SK-N-SH (cell line): ENCODE data around the gene PACC1.

Experiments used
- CTCF ChIP-seq: fragments of 200-600 bp; sonication (generic); IDR thresholded peaks from 2 replicates; pipeline ENCODE4 v1.6.1; 2017; ENCODE audit warnings: antibody characterized with exemption, mild to moderate bottlenecking, moderate library complexity
- POLR2AphosphoS5 ChIP-seq: IDR thresholded peaks from 2 replicates; pipeline ENCODE4 v1.6.1; 2012; ENCODE audit warnings: low read depth, low read length
- TEAD4 ChIP-seq: IDR thresholded peaks from 2 replicates; pipeline ENCODE4 v1.4.0; 2012; ENCODE audit warnings: mild to moderate bottlenecking, borderline replicate concordance; ENCODE audit not compliant: insufficient read depth
- TF ChIP-seq, protein P1 (sequence below): IDR thresholded peaks from 2 replicates; pipeline ENCODE4 v1.4.0; 2012; ENCODE audit warnings: low read depth
- TF ChIP-seq, protein P2 (sequence below): IDR thresholded peaks from 2 replicates; pipeline ENCODE4 v1.6.1; 2012; ENCODE audit warnings: mild to moderate bottlenecking, low read depth, low read length, moderate library complexity

DNA sequence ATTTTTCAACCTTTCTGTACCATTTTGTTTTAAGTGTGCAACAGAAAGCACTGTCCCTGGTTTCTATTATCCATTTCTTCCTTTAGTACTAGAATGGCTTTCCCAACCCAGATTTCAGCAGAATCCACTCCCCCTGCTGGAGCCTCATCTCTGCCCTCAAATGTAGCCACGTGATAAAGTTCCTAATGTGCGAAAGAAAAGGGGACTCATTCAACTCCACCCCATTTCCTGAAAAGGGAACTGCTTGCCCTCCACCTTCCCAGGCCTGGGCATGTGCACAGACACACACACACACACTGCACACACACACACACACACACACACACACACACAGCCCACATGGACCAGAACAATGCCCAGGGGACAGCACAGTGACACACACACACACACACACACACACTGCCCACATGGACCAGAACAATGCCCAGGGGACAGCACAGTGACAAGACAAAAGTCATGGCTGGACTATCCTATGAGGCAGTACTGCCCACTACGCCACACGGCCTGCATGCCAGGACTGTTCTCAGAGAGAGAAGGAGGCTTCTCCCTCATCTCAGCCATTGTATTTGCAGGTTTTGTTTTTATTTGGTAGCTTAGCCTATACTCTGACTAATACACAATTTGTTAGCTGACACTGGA is 33.2 kb downstream of the PACC1 start:
- TF ChIP-seq, protein P1, sequence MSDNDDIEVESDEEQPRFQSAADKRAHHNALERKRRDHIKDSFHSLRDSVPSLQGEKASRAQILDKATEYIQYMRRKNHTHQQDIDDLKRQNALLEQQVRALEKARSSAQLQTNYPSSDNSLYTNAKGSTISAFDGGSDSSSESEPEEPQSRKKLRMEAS, result no peak
- no peak for TF ChIP-seq CTCF
- TF ChIP-seq TEAD4, result no peak
- TF ChIP-seq, protein P2, sequence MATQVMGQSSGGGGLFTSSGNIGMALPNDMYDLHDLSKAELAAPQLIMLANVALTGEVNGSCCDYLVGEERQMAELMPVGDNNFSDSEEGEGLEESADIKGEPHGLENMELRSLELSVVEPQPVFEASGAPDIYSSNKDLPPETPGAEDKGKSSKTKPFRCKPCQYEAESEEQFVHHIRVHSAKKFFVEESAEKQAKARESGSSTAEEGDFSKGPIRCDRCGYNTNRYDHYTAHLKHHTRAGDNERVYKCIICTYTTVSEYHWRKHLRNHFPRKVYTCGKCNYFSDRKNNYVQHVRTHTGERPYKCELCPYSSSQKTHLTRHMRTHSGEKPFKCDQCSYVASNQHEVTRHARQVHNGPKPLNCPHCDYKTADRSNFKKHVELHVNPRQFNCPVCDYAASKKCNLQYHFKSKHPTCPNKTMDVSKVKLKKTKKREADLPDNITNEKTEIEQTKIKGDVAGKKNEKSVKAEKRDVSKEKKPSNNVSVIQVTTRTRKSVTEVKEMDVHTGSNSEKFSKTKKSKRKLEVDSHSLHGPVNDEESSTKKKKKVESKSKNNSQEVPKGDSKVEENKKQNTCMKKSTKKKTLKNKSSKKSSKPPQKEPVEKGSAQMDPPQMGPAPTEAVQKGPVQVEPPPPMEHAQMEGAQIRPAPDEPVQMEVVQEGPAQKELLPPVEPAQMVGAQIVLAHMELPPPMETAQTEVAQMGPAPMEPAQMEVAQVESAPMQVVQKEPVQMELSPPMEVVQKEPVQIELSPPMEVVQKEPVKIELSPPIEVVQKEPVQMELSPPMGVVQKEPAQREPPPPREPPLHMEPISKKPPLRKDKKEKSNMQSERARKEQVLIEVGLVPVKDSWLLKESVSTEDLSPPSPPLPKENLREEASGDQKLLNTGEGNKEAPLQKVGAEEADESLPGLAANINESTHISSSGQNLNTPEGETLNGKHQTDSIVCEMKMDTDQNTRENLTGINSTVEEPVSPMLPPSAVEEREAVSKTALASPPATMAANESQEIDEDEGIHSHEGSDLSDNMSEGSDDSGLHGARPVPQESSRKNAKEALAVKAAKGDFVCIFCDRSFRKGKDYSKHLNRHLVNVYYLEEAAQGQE, result no peak
- TF ChIP-seq POLR2AphosphoS5, result no peak
